Retinal pigment epithelial cell (primary cell): ENCODE data around the gene TBL1X.

Source experiments
- DNase-seq: peaks from one replicate; pipeline ENCODE4 v3.0.0-alpha.2; 2010; ENCODE audit warnings: low read depth
- H3K4me3 ChIP-seq: 2 replicates; pipeline ENCODE4 v1.5.1; 2011; ENCODE audit warnings: mild to moderate bottlenecking, low read length, control low read depth, moderate library complexity
- TF ChIP-seq, protein P1 (sequence below): conservative IDR thresholded peaks from 2 replicates; pipeline ENCODE4 v1.5.1; 2011; ENCODE audit warnings: low read depth, low read length, control low read depth, inconsistent platforms

Gene TBL1X

DNA sequence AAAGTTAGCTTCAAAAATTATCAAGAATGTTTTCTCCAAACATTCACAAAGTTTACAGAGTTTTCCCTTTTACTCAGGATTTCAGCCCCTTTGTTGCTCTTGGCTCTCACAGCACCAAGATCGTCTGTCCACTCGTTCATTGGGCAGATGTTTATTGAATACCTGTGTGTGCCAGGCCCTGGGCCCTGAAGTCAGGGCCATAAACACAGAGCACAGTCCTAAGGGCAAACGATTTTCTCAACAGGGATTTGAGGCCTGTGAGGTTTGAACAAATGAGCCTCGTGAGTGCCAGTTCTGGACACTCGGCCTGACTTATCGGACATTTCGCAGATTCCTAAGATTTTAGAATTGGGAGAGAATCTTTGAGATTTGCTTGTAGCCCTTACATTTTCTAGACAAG is 142.1 kb downstream of the TBL1X start:
- TF ChIP-seq, protein P1, sequence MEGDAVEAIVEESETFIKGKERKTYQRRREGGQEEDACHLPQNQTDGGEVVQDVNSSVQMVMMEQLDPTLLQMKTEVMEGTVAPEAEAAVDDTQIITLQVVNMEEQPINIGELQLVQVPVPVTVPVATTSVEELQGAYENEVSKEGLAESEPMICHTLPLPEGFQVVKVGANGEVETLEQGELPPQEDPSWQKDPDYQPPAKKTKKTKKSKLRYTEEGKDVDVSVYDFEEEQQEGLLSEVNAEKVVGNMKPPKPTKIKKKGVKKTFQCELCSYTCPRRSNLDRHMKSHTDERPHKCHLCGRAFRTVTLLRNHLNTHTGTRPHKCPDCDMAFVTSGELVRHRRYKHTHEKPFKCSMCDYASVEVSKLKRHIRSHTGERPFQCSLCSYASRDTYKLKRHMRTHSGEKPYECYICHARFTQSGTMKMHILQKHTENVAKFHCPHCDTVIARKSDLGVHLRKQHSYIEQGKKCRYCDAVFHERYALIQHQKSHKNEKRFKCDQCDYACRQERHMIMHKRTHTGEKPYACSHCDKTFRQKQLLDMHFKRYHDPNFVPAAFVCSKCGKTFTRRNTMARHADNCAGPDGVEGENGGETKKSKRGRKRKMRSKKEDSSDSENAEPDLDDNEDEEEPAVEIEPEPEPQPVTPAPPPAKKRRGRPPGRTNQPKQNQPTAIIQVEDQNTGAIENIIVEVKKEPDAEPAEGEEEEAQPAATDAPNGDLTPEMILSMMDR = no peak
- H3K4me3 ChIP-seq = no peak overlapping the region
- no peak for DNase-seq

DNA sequence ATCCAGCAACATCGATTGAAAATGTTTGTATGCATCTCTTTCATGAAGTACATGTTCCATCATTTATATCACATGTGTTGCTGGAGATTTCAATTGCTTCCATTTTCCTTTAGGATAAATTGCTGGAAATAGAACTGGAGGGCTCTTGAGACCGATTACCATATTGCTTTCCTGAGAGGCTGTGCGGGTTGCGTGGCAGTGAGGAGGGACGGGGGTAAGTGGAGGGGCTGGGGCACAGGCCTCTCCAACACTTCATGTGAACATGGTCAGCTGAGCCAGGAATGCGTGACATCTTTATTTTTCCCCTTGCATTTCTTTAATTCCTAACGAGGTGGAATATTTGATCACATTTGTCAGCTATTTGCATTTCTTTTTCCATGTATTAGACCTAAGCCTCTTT is 144.6 kb downstream of the TBL1X start:
- no peak overlapping the region for H3K4me3 ChIP-seq
- DNase-seq = no peak
- TF ChIP-seq, protein P1 = no peak

GRCh38 chrX:9609987-9610386 is 145.1 kb downstream of the TBL1X start:
- DNase-seq = no peak
- no peak overlapping the region for H3K4me3 ChIP-seq
- TF ChIP-seq, protein P1 = no peak

GRCh38 chrX:9610771-9611392 is 146.0 kb downstream of the TBL1X start:
- TF ChIP-seq, protein P1 = no peak
- DNase-seq = no peak
- H3K4me3 ChIP-seq = no peak overlapping the region

GRCh38 chrX:9611436-9612145 is 146.7 kb downstream of the TBL1X start:
- peak overlapping the region; percentile 14 for H3K4me3 ChIP-seq
- peak; percentile 71 for DNase-seq
- TF ChIP-seq, protein P1 = no peak

- DNase-seq = peak; percentile 32
- TF ChIP-seq, protein P1 = no peak
- peak overlapping the region; percentile 14 for H3K4me3 ChIP-seq
Observed at GRCh38 chrX:9612146-9612505, 147.3 kb downstream of the TBL1X start.

GRCh38 chrX:9614016-9614415 is 149.2 kb downstream of the TBL1X start:
- TF ChIP-seq, protein P1 = no peak
- DNase-seq = no peak
- no peak overlapping the region for H3K4me3 ChIP-seq
